Ovary (tissue), 9 donors: ENCODE results near the gene HNRNPK. TPM values are rescaled to one million over a fixed set of nuclear protein-coding genes. Genes with fewer than 3 reads are reported as not detected.

ENCODE experiments used
- DNase-seq, 5 donors: peaks; one replicate each; pipeline ENCODE4 v3.0.0-alpha.2; 2019 to 2020
- H3K27ac ChIP-seq, 2 donors: fragments of 200-600 bp; one replicate each; pipeline versions ENCODE4 v1.5.1 to v1.8.0; 2019 to 2022
- H3K27me3 ChIP-seq: fragments of 200-600 bp; one replicate; pipeline ENCODE4 v1.8.0; 2022
- H3K36me3 ChIP-seq: fragments of 200-600 bp; sonication (generic); one replicate; pipeline ENCODE4 v1.5.1; 2019
- H3K4me1 ChIP-seq: one replicate; pipeline ENCODE4 v1.8.1; 2013; ENCODE audit warnings: mild to moderate bottlenecking, moderate library complexity; ENCODE audit not compliant: insufficient read depth
- H3K4me3 ChIP-seq: fragments of 200-600 bp; sonication (generic); one replicate; pipeline ENCODE4 v1.5.1; 2017
- H3K9me3 ChIP-seq, 2 donors: fragments of 200-600 bp in 1 of 2; sonication (generic) in 1 of 2; one replicate each; pipeline versions ENCODE4 v1.5.1 to v1.8.1; 2013 to 2019; ENCODE audit warnings: mild to moderate bottlenecking in 1 of 2, moderate library complexity in 1 of 2
- EP300 ChIP-seq: sonication (generic); formaldehyde crosslinking; IDR thresholded peaks from one replicate; pipeline ENCODE4 v1.6.1; 2017; ENCODE audit warnings: antibody characterized with exemption
- POLR2A ChIP-seq: fragments of 450-650 bp; IDR thresholded peaks from one replicate; pipeline ENCODE4 v1.6.1; 2017; ENCODE audit warnings: antibody characterized with exemption, mild to moderate bottlenecking, moderate library complexity
- WGBS, 3 donors: extraction: QIAGEN DNeasy Blood & Tissue Kit in 1 of 3; methylation state at CpG; one replicate each; pipeline versions ENCODE4 v1.1.5 to v1.1.7; 2013 to 2017; 5-methylcytosine and 5-hydroxymethylcytosine counted together
- intact Hi-C, 4 donors: fragments of 100-400 bp; cut with DNase I; formaldehyde crosslinking; loops; one replicate each; pipeline versions ENCODE4 v1.11.0 to v1.15.1; 2022 to 2023
- polyA plus RNA-seq, 2 donors: library from polyadenylated mRNA; stranded (reverse); fragments of 200-250 nt in 1 of 2; fragments of 350-450 nt in 1 of 2; fragmentation: Illumina TruSeq in 1 of 2; extraction: RNeasy Lipid Tissue Mini Kit (QIAGEN cat#74804) in 1 of 2; gene quantifications; one replicate each; pipeline ENCODE4 v1.2.3, GENCODE V29; 2013 to 2014
- total RNA-seq, 7 donors: library from RNA; depleted of rRNA in 2 of 7; stranded (reverse); fragments of >200 nt in 2 of 7; fragmentation: NEBNext Ultra II Directional in 3 of 7; extraction: Animal tissue kit (Norgen Biotek cat#: 25700) in 3 of 7; gene quantifications; one replicate each; pipeline versions ENCODE4 v1.1.0 to v1.2.4, GENCODE V29; 2016 to 2023
- TF ChIP-seq, protein P1 (sequence below), 3 donors: fragments of 450-650 bp in 2 of 3; fragments of 200-600 bp in 1 of 3; IDR thresholded peaks; one replicate each; pipeline versions ENCODE4 v1.5.1 to v1.8.0; 2016 to 2022; ENCODE audit warnings: antibody characterized with exemption in 3 of 3, mild to moderate bottlenecking in 1 of 3
- donor health status: DM: no; HTN: no; CAD: no; lungs with moderate emphysema.
- donor health status: DM: no; HTN: no; CAD: no.
- donor health status: Bipolar disorder and iron deficiency.
- donor health status: DM: yes; HTN: yes; CAD: no.
- donor health status: DM: no; HTN: no; CAD: no.
- donor health status: DM: yes; HTN: yes; CAD: no.

HNRNPK gene
- total and polyA plus RNA-seq, 9 donors = 302 to 646 (median 485) TPM

DNA sequence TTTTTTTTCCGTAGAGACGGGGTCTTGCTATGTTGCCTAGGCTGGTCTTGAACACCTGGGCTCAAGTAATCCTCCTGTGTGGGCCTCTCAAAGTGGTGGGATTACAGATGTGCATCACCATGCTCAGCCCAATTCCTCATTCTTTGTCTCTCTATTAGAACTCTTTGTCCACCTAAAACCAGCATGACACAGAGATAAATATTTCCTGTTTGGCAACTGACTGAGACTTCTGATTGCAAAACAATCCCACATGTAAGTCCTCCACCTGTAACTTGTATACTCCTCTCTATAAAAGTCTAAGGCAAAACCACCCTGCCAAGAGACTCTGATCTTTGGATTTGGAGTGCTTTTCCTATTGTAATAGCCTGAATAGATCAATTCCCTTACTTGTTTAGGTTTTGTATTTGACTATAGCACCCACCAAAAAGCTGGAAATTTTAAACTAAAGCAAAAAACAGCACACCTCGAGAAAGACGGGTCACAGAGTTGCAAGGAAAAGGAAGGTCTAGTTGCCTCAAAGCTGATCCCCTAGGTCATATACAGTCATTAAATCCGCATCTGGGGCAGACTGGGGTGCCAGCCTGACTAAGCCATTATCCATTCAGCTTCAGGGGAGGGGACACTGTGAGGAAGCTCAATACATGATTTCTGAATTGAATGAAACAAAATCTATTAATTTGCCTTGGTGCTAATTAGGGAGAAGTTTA lies 45.3 kb downstream of the HNRNPK start:
- Histone ChIP-seq H3K4me3 (no peak overlapping the region), H3K27ac (no peak overlapping the region), H3K27me3 (no peaks in the 10 kb centered on the region), H3K36me3 (no peaks in the 10 kb centered on the region), H3K4me1 (no peaks in the 10 kb centered on the region), H3K9me3 (no peaks in the 10 kb centered on the region)
- no peak for TF ChIP-seq POLR2A
- no peak for DNase-seq
- intact Hi-C loops = loop anchor here (5.0 to 10.0 kb wide), 4 partner anchors 230 to 328 kb away; no protein-coding TSS in a partner anchor
- WGBS, 3 donors = 81 to 87% (median 82%) methylated on average over 5 of the region's 5 CpGs

DNA sequence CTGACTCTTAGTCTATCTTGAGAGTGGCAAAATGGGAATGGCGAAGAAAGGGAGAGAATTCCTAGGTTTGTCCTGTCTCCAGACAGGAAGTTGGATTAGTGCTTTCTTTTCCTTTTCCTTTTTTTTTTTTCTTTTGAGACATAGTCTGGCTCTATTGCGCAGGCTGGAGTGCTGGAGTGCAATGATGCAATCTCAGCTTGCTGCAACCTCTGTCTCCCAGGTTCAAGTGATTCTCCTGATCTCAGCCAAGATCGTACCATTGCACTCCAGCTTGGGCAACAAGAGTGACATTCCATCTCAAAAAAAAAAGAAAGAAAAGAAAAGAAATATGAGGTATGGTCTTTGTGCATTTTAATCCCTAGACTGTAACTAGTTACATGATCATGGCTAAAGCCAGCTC lies 46.2 kb downstream of the HNRNPK start:
- no peaks in the 10 kb centered on the region for H3K27me3 ChIP-seq
- 85 to 91% (median 89%) methylated on average over 3 of the region's 3 CpGs for WGBS, 3 donors
- H3K36me3 ChIP-seq = no peaks in the 10 kb centered on the region
- intact Hi-C loops = loop anchor here in 2 of 4 donors (10.0 kb wide), 2 partner anchors 231 to 241 kb away; no protein-coding TSS in a partner anchor
- DNase-seq = no peak
- H3K9me3 ChIP-seq = no peaks in the 10 kb centered on the region
- TF ChIP-seq POLR2A (no peak), EP300 (no peak)
- TF ChIP-seq, protein P1, sequence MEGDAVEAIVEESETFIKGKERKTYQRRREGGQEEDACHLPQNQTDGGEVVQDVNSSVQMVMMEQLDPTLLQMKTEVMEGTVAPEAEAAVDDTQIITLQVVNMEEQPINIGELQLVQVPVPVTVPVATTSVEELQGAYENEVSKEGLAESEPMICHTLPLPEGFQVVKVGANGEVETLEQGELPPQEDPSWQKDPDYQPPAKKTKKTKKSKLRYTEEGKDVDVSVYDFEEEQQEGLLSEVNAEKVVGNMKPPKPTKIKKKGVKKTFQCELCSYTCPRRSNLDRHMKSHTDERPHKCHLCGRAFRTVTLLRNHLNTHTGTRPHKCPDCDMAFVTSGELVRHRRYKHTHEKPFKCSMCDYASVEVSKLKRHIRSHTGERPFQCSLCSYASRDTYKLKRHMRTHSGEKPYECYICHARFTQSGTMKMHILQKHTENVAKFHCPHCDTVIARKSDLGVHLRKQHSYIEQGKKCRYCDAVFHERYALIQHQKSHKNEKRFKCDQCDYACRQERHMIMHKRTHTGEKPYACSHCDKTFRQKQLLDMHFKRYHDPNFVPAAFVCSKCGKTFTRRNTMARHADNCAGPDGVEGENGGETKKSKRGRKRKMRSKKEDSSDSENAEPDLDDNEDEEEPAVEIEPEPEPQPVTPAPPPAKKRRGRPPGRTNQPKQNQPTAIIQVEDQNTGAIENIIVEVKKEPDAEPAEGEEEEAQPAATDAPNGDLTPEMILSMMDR (IDR thresholded peaks at IDR 0.05) = no peak
- no peak overlapping the region for H3K27ac ChIP-seq
- H3K4me3 ChIP-seq = no peak overlapping the region
- no peaks in the 10 kb centered on the region for H3K4me1 ChIP-seq

DNA sequence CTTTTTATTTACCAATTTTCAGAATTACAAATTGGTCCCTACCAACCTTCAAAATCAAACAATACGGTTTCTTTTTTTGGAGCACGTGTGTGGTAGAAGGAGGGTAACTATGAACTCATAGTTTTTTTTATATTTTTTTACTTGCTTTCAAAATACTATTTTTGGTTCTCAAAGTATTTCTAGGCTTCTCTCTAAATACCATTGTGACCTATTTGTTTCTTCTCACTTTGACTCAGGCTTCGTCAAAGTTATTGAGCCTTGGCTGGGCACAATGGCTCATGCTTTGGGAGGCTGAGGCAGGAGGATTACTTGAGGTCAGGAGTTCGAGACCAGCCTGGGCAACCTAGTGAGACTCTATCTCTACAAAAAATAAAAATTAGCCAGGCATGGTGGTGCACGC lies 47.2 kb downstream of the HNRNPK start:
- Histone ChIP-seq H3K27me3 (no peaks in the 10 kb centered on the region), H3K4me1 (no peaks in the 10 kb centered on the region), H3K27ac (no peak overlapping the region), H3K36me3 (no peaks in the 10 kb centered on the region), H3K4me3 (no peak overlapping the region), H3K9me3 (no peaks in the 10 kb centered on the region)
- intact Hi-C loops = loop anchor here in 2 of 4 donors (10.0 kb wide), 2 partner anchors 232 to 242 kb away; no protein-coding TSS in a partner anchor
- DNase-seq = no peak
- TF ChIP-seq POLR2A (no peak), EP300 (no peak)
- TF ChIP-seq, protein P1 (IDR thresholded peaks at IDR 0.05) = no peak
- WGBS, 3 donors = 85 to 86% (median 86%) methylated on average over 5 of the region's 5 CpGs

DNA sequence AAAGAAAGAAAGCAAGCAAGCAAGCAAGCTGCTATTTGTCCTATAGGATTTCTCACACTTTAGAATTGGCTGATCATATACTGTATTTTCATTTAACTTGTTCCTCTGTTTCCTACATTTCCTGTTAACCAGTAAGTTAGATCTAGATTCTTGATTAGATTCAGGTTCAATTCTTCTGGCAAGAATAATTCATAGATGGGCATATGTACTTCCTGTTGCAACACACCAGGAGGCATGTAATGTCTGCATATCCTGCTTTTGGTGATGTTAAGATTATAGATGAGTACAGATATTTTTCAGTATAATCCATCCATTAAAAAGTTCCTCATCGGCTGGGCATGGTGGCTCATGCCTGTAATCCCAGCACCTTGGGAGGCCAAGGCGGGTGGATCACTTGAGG lies 48.0 kb downstream of the HNRNPK start:
- Histone ChIP-seq H3K27me3 (no peaks in the 10 kb centered on the region), H3K9me3 (no peaks in the 10 kb centered on the region), H3K27ac (no peak overlapping the region), H3K4me1 (no peaks in the 10 kb centered on the region), H3K4me3 (no peak overlapping the region), H3K36me3 (no peaks in the 10 kb centered on the region)
- WGBS, 3 donors = 91 to 98% (median 98%) methylated on average over 2 of the region's 2 CpGs
- DNase-seq = no peak
- TF ChIP-seq, protein P1 (IDR thresholded peaks at IDR 0.05) = no peak
- TF ChIP-seq POLR2A (no peak), EP300 (no peak)
- intact Hi-C loops = loop anchor here in 2 of 4 donors (10.0 kb wide), 2 partner anchors 233 to 243 kb away; no protein-coding TSS in a partner anchor

DNA sequence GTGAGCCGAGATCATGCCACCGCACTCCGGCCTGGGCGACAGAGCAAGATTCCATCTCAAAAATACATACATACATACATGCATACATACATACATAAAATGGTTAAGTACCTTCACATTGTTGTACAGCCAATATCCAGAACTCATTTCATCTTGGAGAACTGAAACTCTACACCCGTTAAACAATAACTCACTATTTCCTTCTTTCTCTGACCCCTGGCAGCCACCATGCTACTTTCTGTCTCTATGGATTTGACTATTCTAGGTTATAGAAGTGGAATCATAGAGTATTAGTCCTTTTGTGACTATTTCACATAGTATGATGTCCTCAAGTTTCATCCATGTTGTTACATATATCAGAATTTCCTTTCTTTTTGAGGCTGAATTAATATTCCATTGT lies 49.1 kb downstream of the HNRNPK start:
- no peaks in the 10 kb centered on the region for H3K36me3 ChIP-seq
- H3K4me3 ChIP-seq = no peak overlapping the region
- 82 to 89% (median 83%) methylated on average over 5 of the region's 5 CpGs for WGBS, 3 donors
- TF ChIP-seq POLR2A (no peak), EP300 (no peak)
- TF ChIP-seq, protein P1 (IDR thresholded peaks at IDR 0.05) = no peak
- no peaks in the 10 kb centered on the region for H3K4me1 ChIP-seq
- no peaks in the 10 kb centered on the region for H3K27me3 ChIP-seq
- no peaks in the 10 kb centered on the region for H3K9me3 ChIP-seq
- DNase-seq = no peak
- H3K27ac ChIP-seq = no peak overlapping the region
- intact Hi-C loops = loop anchor here in 2 of 4 donors (10.0 kb wide), 2 partner anchors 234 to 244 kb away; no protein-coding TSS in a partner anchor
